Transverse colon (tissue), 3 donors: ENCODE data around the gene BHMT2.

Experiments
- CTCF ChIP-seq, 5 experiments: fragments of 200-600 bp in 3 of 5; fragments of 450-650 bp in 2 of 5; sonication (generic) in 3 of 5; IDR thresholded peaks; 1 replicate in 2 of 5; 2 replicates in 3 of 5; pipeline ENCODE4 v1.5.1; 2016 to 2017; ENCODE audit warnings: antibody characterized with exemption in 5 of 5, inconsistent platforms in 3 of 5, mild to moderate bottlenecking in 2 of 5, moderate library complexity in 1 of 5
- EP300 ChIP-seq: sonication (generic); formaldehyde crosslinking; IDR thresholded peaks from one replicate; pipeline ENCODE4 v1.6.1; 2017; ENCODE audit warnings: antibody characterized with exemption, low read depth

- TF ChIP-seq EP300, result no peak
- no peak for TF ChIP-seq CTCF (IDR thresholded peaks at IDR 0.05)
Measured at GRCh38 chr5:79059674-79060073, 9.9 kb upstream of the BHMT2 start.
